GM12875 (cell line): Measurements from ENCODE around the gene COX10.
"Not testable (repeated sequence)": the region's sequence is repeated elsewhere in the genome, so short reads cannot be mapped to it uniquely, and the experiment has no call there.

Source experiments
- H3K4me3 ChIP-seq: one replicate; pipeline ENCODE4 v1.5.1; 2011; ENCODE audit warnings: low read depth, low read length, control low read depth
- CTCF ChIP-seq: IDR thresholded peaks from 2 replicates; pipeline ENCODE4 v1.5.1; 2011; ENCODE audit warnings: low read depth, mild to moderate bottlenecking, control low read depth, inconsistent platforms, low read length, moderate library complexity, borderline replicate concordance; ENCODE audit not compliant: insufficient read depth

Gene COX10

GRCh38 chr17:14153374-14153773 is 84.1 kb downstream of the COX10 start:
- no peak overlapping the region for H3K4me3 ChIP-seq
- TF ChIP-seq CTCF = no peak

GRCh38 chr17:14156689-14157088 is 87.4 kb downstream of the COX10 start:
- no peak for TF ChIP-seq CTCF

GRCh38 chr17:14157822-14158221 is 88.5 kb downstream of the COX10 start:
- H3K4me3 ChIP-seq = no peak overlapping the region
- no peak for TF ChIP-seq CTCF

More at GRCh38 chr17:14156689-14157088, 87.4 kb downstream of the COX10 start:
- H3K4me3 ChIP-seq = no peak overlapping the region

- H3K4me3 ChIP-seq = no peak overlapping the region
Observed at GRCh38 chr17:14158707-14159106, 89.4 kb downstream of the COX10 start.

GRCh38 chr17:14161419-14161818 is 92.1 kb downstream of the COX10 start:
- no peak for TF ChIP-seq CTCF
- no peak overlapping the region for H3K4me3 ChIP-seq

More at GRCh38 chr17:14158707-14159106, 89.4 kb downstream of the COX10 start:
- no peak for TF ChIP-seq CTCF

GRCh38 chr17:14165616-14166015 is 96.3 kb downstream of the COX10 start:
- no peak for TF ChIP-seq CTCF
- H3K4me3 ChIP-seq = no peak overlapping the region

- not testable (repeated sequence) for H3K4me3 ChIP-seq
Observed at GRCh38 chr17:14167831-14168230, 98.5 kb downstream of the COX10 start.

GRCh38 chr17:14168582-14168981 is 99.3 kb downstream of the COX10 start:
- TF ChIP-seq CTCF = no peak
- H3K4me3 ChIP-seq = no peak overlapping the region
